H9 (cell line): ENCODE data around the gene MX1. TPM values are rescaled to one million over a fixed set of nuclear protein-coding genes. Genes with fewer than 3 reads are reported as not detected.

Experiments used
- DNase-seq: peaks from one replicate; pipeline ENCODE4 v3.0.0-alpha.2; 2017
- H2AFZ ChIP-seq: one replicate; pipeline ENCODE4 v1.6.1; 2013; ENCODE audit warnings: mild to moderate bottlenecking, low read length, control low read depth, moderate library complexity
- H2AK5ac ChIP-seq: 2 replicates; pipeline ENCODE4 v1.6.1; 2013; ENCODE audit warnings: low read length, control low read depth, mixed read lengths; ENCODE audit not compliant: insufficient read length
- H2BK120ac ChIP-seq: one replicate; pipeline ENCODE4 v1.6.1; 2013; ENCODE audit warnings: low read depth, mild to moderate bottlenecking, low read length, control low read depth, inconsistent platforms; ENCODE audit not compliant: poor library complexity, severe bottlenecking
- H2BK12ac ChIP-seq: 2 replicates; pipeline ENCODE4 v1.6.1; 2013; ENCODE audit warnings: low read length, control low read depth, mixed read lengths, low read depth; ENCODE audit not compliant: insufficient read length
- H2BK15ac ChIP-seq: 2 replicates; pipeline ENCODE4 v1.6.1; 2013; ENCODE audit warnings: low read depth, low read length, control low read depth
- H2BK20ac ChIP-seq: one replicate; pipeline ENCODE4 v1.6.1; 2013; ENCODE audit warnings: low read depth, mild to moderate bottlenecking, low read length, control low read depth, inconsistent platforms; ENCODE audit not compliant: poor library complexity, severe bottlenecking
- H2BK5ac ChIP-seq: 2 replicates; pipeline ENCODE4 v1.6.1; 2013; ENCODE audit warnings: low read length, control low read depth, mixed read lengths; ENCODE audit not compliant: insufficient read length
- H3K14ac ChIP-seq: 2 replicates; pipeline ENCODE4 v1.6.1; 2013; ENCODE audit warnings: low read length, control low read depth; ENCODE audit not compliant: insufficient read depth
- H3K18ac ChIP-seq: 2 replicates; pipeline ENCODE4 v1.6.1; 2013; ENCODE audit warnings: low read depth, mild to moderate bottlenecking, mixed read lengths, low read length, control low read depth; ENCODE audit not compliant: insufficient read length
- H3K23ac ChIP-seq: 2 replicates; pipeline ENCODE4 v1.6.1; 2013; ENCODE audit warnings: low read length, control low read depth, mixed read lengths, low read depth; ENCODE audit not compliant: insufficient read length
- H3K23me2 ChIP-seq: 2 replicates; pipeline ENCODE4 v1.6.1; 2013; ENCODE audit warnings: low read depth, mild to moderate bottlenecking, mixed read lengths, low read length, control low read depth; ENCODE audit not compliant: insufficient read length, poor library complexity, severe bottlenecking
- H3K27ac ChIP-seq: 2 replicates; pipeline ENCODE4 v1.5.1; 2013; ENCODE audit warnings: low read length, control low read depth, mixed read lengths, low read depth; ENCODE audit not compliant: insufficient read length
- H3K27me3 ChIP-seq: 2 replicates; pipeline ENCODE4 v1.6.1; 2013; ENCODE audit warnings: low read length, control low read depth, inconsistent platforms; ENCODE audit not compliant: insufficient read depth
- H3K4ac ChIP-seq: 2 replicates; pipeline ENCODE4 v1.6.1; 2013; ENCODE audit warnings: low read depth, mild to moderate bottlenecking, control low read depth, inconsistent platforms, low read length, moderate library complexity
- H3K4me1 ChIP-seq: 2 replicates; pipeline ENCODE4 v1.6.1; 2013; ENCODE audit warnings: low read length, control low read depth, inconsistent platforms; ENCODE audit not compliant: insufficient read depth
- H3K4me2 ChIP-seq: 2 replicates; pipeline ENCODE4 v1.6.1; 2013; ENCODE audit warnings: low read length, control low read depth, mixed read lengths; ENCODE audit not compliant: insufficient read length, insufficient read depth
- H3K56ac ChIP-seq: 2 replicates; pipeline ENCODE4 v1.6.1; 2013; ENCODE audit warnings: low read depth, mild to moderate bottlenecking, mixed read lengths, low read length, control low read depth; ENCODE audit not compliant: insufficient read length
- H3K79me1 ChIP-seq: 2 replicates; pipeline ENCODE4 v1.6.1; 2013; ENCODE audit warnings: low read depth, mild to moderate bottlenecking, moderate library complexity, low read length, control low read depth, inconsistent platforms; ENCODE audit not compliant: insufficient read depth, poor library complexity, severe bottlenecking
- H3K79me2 ChIP-seq: 2 replicates; pipeline ENCODE4 v1.6.1; 2013; ENCODE audit warnings: low read length, control low read depth, inconsistent platforms; ENCODE audit not compliant: insufficient read depth
- H3K9ac ChIP-seq: 2 replicates; pipeline ENCODE4 v1.6.1; 2013; ENCODE audit warnings: low read length, control low read depth, mixed read lengths; ENCODE audit not compliant: insufficient read length; ENCODE audit errors: extremely low read depth
- H3K9me3 ChIP-seq: one replicate; pipeline ENCODE4 v1.6.1; 2013; ENCODE audit warnings: low read depth, low read length, inconsistent platforms; ENCODE audit not compliant: control insufficient read depth
- H3T11ph ChIP-seq: one replicate; pipeline ENCODE4 v1.6.1; 2013; ENCODE audit warnings: mild to moderate bottlenecking, low read length, control low read depth, inconsistent platforms
- H4K20me1 ChIP-seq: one replicate; pipeline ENCODE4 v1.6.1; 2013; ENCODE audit not compliant: control insufficient read depth, insufficient read length, insufficient read depth
- H4K5ac ChIP-seq: 2 replicates; pipeline ENCODE4 v1.6.1; 2013; ENCODE audit warnings: low read depth, mild to moderate bottlenecking, mixed read lengths, low read length, control low read depth; ENCODE audit not compliant: insufficient read length
- H4K8ac ChIP-seq: replicated peaks from 2 replicates; pipeline ENCODE4 v1.6.1; 2013; ENCODE audit warnings: low read length, control low read depth, mixed read lengths, low read depth; ENCODE audit not compliant: insufficient read length
- H4K91ac ChIP-seq: 2 replicates; pipeline ENCODE4 v1.6.1; 2013; ENCODE audit warnings: low read depth, mild to moderate bottlenecking, moderate library complexity, mixed read lengths, low read length, control low read depth; ENCODE audit not compliant: insufficient read length
- H3K27ac Mint-ChIP-seq, 3 experiments: 2 replicates in 2 of 3; 3 replicates in 1 of 3; pipeline ENCODE4 v1.8.0; 2020 to 2021; ENCODE audit warnings: mixed read lengths in 3 of 3, mild to moderate bottlenecking in 1 of 3, moderate library complexity in 1 of 3
- H3K27me3 Mint-ChIP-seq: 2 replicates; pipeline ENCODE4 v1.8.0; 2021; ENCODE audit warnings: low read depth, mild to moderate bottlenecking, moderate library complexity, mixed read lengths
- H3K36me3 Mint-ChIP-seq, 3 experiments: 2 replicates in 2 of 3; 3 replicates in 1 of 3; pipeline ENCODE4 v1.8.0; 2020 to 2021; ENCODE audit warnings: low read depth in 3 of 3, mixed read lengths in 3 of 3; ENCODE audit not compliant: insufficient read depth in 1 of 3
- H3K4me1 Mint-ChIP-seq, 2 experiments: 2 replicates each; pipeline ENCODE4 v1.8.0; 2020; ENCODE audit warnings: mixed read lengths in 2 of 2
- H3K4me3 Mint-ChIP-seq, 2 experiments: 2 replicates in 1 of 2; 3 replicates in 1 of 2; pipeline ENCODE4 v1.8.0; 2020 to 2021; ENCODE audit warnings: mild to moderate bottlenecking in 2 of 2, mixed read lengths in 2 of 2, moderate library complexity in 1 of 2
- H3K9me3 Mint-ChIP-seq, 2 experiments: 2 replicates in 1 of 2; 3 replicates in 1 of 2; pipeline ENCODE4 v1.8.0; 2020; ENCODE audit warnings: mild to moderate bottlenecking in 2 of 2, mixed read lengths in 2 of 2, moderate library complexity in 1 of 2
- CTCF ChIP-seq: fragments of 200-600 bp; sonication (generic); conservative IDR thresholded peaks from 3 replicates; pipeline ENCODE4 v1.8.0; 2021; ENCODE audit warnings: antibody characterized with exemption, mild to moderate bottlenecking
- WGBS: extraction: QIAGEN DNeasy Blood & Tissue Kit; methylation state at CpG from one replicate; pipeline ENCODE4 v1.1.7; 2013; ENCODE audit warnings: missing lambda C conversion rate, low lambda C conversion rate, mixed read lengths; ENCODE audit not compliant: insufficient read length; ENCODE audit errors: extremely low coverage; 5-methylcytosine and 5-hydroxymethylcytosine counted together
- total RNA-seq: library from RNA; stranded (reverse); gene quantifications from 2 replicates; pipeline ENCODE4 v1.2.1, GENCODE V29; 2021

Gene MX1
- total RNA-seq, 1 experiment from 2014 or later = 6.3 TPM

- no peak overlapping the region for H3K27ac Mint-ChIP-seq
- H3T11ph ChIP-seq = no peak overlapping the region
- no peaks in the 10 kb centered on the region for H3K79me1 ChIP-seq
- peaks cover 10% of the 10 kb centered on the region for H3K23me2 ChIP-seq
- H2AFZ ChIP-seq = no peak overlapping the region
- no peaks in the 10 kb centered on the region; the same call in 1 of the 2 replicates for H3K79me2 ChIP-seq
- H2BK5ac ChIP-seq = no peak overlapping the region
- no peak overlapping the region for H3K14ac ChIP-seq
- no peak overlapping the region for H3K23ac ChIP-seq
- no peak overlapping the region for H3K9ac ChIP-seq
- H3K56ac ChIP-seq = no peak overlapping the region
- H3K4ac ChIP-seq = no peak overlapping the region
- H3K4me1 Mint-ChIP-seq = peaks cover 31 to 39% of the 10 kb centered on the region in 2 experiments
- no peak overlapping the region for H2BK120ac ChIP-seq
- H3K4me2 ChIP-seq = no peak overlapping the region
- no peaks in the 10 kb centered on the region for H4K20me1 ChIP-seq
- H3K27me3 Mint-ChIP-seq = peaks cover 25% of the 10 kb centered on the region
- no peaks in the 10 kb centered on the region for H3K9me3 ChIP-seq
- no peak for DNase-seq
- no peak overlapping the region for H2BK15ac ChIP-seq
- H3K4me1 ChIP-seq = no peaks in the 10 kb centered on the region; the same call in 1 of the 2 replicates
- no peak overlapping the region for H4K91ac ChIP-seq
- no peak overlapping the region for H3K4me3 Mint-ChIP-seq
- no peak overlapping the region for H2BK12ac ChIP-seq
- no peaks in the 10 kb centered on the region for H3K36me3 Mint-ChIP-seq
- TF ChIP-seq CTCF = no peak
- H4K8ac ChIP-seq = no peak overlapping the region
- WGBS = no CpG with 5 or more reads among the region's 4 CpGs
- no peak overlapping the region for H3K27ac ChIP-seq
- H3K27me3 ChIP-seq = peaks cover 10% of the 10 kb centered on the region; the same call in 1 of the 2 replicates
- no peak overlapping the region for H3K18ac ChIP-seq
- no peak overlapping the region for H4K5ac ChIP-seq
- no peaks in the 10 kb centered on the region for H3K9me3 Mint-ChIP-seq
- no peak overlapping the region for H2BK20ac ChIP-seq
- H2AK5ac ChIP-seq = no peak overlapping the region
These were observed 77.3 kb downstream of the MX1 start for GRCh38 chr21:41503331-41503730.
